H1 (cell line): ENCODE data around the gene MED6. TPM values are rescaled to one million over a fixed set of nuclear protein-coding genes. Genes with fewer than 3 reads are reported as not detected.

Experiments
- CTCF ChIA-PET: fragments of 300-600 bp; sonication (Branson Sonifier 250); formaldehyde crosslinking; loops from one replicate; lab custom pipeline; 2021; ENCODE audit not compliant: partially characterized antibody; lab: Charles Lee
- POLR2A ChIA-PET: fragments of 300-600 bp; sonication (Branson Sonifier 250); formaldehyde crosslinking; loops from one replicate; lab custom pipeline; 2021; ENCODE audit warnings: inconsistent platforms; ENCODE audit not compliant: partially characterized antibody; lab: Charles Lee
- DNase-seq, 2 experiments: peaks; one replicate each; pipeline versions ENCODE4 v3.0.0 to v3.0.0-alpha.2; 2010 to 2022; ENCODE audit warnings: low spot score in 2 of 2, low read depth in 1 of 2, mixed read lengths in 1 of 2
- FAIRE-seq: peaks from 2 replicates; lab custom pipeline; 2011; peaks lifted over from hg19 to GRCh38; lab: Jason Lieb, UNC
- H2AFZ ChIP-seq: 2 replicates; pipeline ENCODE4 v1.8.1; 2012; ENCODE audit warnings: low read length, inconsistent platforms
- H2AK5ac ChIP-seq: 2 replicates; pipeline ENCODE4 v1.6.1; 2013; ENCODE audit warnings: low read depth, low read length
- H2BK120ac ChIP-seq: replicated peaks from 2 replicates; pipeline ENCODE3; 2013; ENCODE audit warnings: low read depth, low read length, inconsistent platforms
- H2BK12ac ChIP-seq: 2 replicates; pipeline ENCODE4 v1.6.1; 2013; ENCODE audit warnings: low read depth, low read length
- H2BK15ac ChIP-seq: 2 replicates; pipeline ENCODE4 v1.6.1; 2013; ENCODE audit warnings: low read length
- H2BK20ac ChIP-seq: 2 replicates; pipeline ENCODE4 v1.6.1; 2013; ENCODE audit warnings: low read length
- H2BK5ac ChIP-seq: 2 replicates; pipeline ENCODE4 v1.6.1; 2013; ENCODE audit warnings: low read depth, low read length
- H3K14ac ChIP-seq: 2 replicates; pipeline ENCODE4 v1.6.1; 2013; ENCODE audit warnings: inconsistent platforms; ENCODE audit not compliant: insufficient read length
- H3K18ac ChIP-seq: 2 replicates; pipeline ENCODE4 v1.6.1; 2013; ENCODE audit warnings: low read length; ENCODE audit errors: extremely low read depth
- H3K23ac ChIP-seq: 2 replicates; pipeline ENCODE4 v1.6.1; 2013; ENCODE audit warnings: inconsistent platforms; ENCODE audit not compliant: insufficient read length
- H3K23me2 ChIP-seq: 2 replicates; pipeline ENCODE4 v1.6.1; 2013; ENCODE audit warnings: low read depth, low read length
- H3K27ac ChIP-seq: 2 replicates; pipeline ENCODE4 v1.6.1; 2011; ENCODE audit warnings: low read depth, low read length, inconsistent platforms
- H3K27me3 ChIP-seq, 4 experiments: replicated peaks in 1 of 4; 1 replicate in 1 of 4; 2 replicates in 3 of 4; pipeline versions ENCODE4 v1.6.1 to v1.8.1; 2011 to 2013; ENCODE audit warnings: low read length in 3 of 4, mild to moderate bottlenecking in 3 of 4, inconsistent platforms in 2 of 4, mixed read lengths in 2 of 4, moderate library complexity in 1 of 4; ENCODE audit not compliant: control insufficient read depth in 3 of 4, insufficient read depth in 3 of 4; ENCODE audit errors: extremely low read depth in 1 of 4
- H3K36me3 ChIP-seq, 4 experiments: 2 replicates each; pipeline versions ENCODE4 v1.6.1 to v1.8.1; 2011 to 2013; ENCODE audit warnings: mild to moderate bottlenecking in 4 of 4, low read length in 3 of 4, moderate library complexity in 2 of 4, control low read depth in 1 of 4, inconsistent platforms in 1 of 4; ENCODE audit not compliant: insufficient read depth in 4 of 4, control insufficient read depth in 2 of 4
- H3K4ac ChIP-seq: replicated peaks from 2 replicates; pipeline ENCODE3; 2013; ENCODE audit warnings: low read length, low read depth, mixed read lengths, inconsistent platforms; ENCODE audit not compliant: insufficient read length
- H3K4me1 ChIP-seq, 4 experiments: replicated peaks in 1 of 4; 1 replicate in 1 of 4; 2 replicates in 3 of 4; pipeline versions ENCODE4 v1.6.1 to v1.8.1; 2011 to 2013; ENCODE audit warnings: low read length in 3 of 4, inconsistent platforms in 2 of 4, mixed read lengths in 1 of 4; ENCODE audit not compliant: insufficient read depth in 4 of 4, control insufficient read depth in 3 of 4
- H3K4me2 ChIP-seq, 2 experiments: 2 replicates each; pipeline versions ENCODE4 v1.6.1 to v1.8.1; 2011 to 2013; ENCODE audit warnings: low read depth in 2 of 2, low read length in 2 of 2, control low read depth in 1 of 2, inconsistent platforms in 1 of 2, mild to moderate bottlenecking in 1 of 2; ENCODE audit not compliant: insufficient read depth in 1 of 2
- H3K4me3 ChIP-seq, 4 experiments: fragments of 200-600, 300-600 bp in 1 of 4; sonication (generic), shearing (Covaris generic), sonication (Bioruptor Twin) in 1 of 4; 2 replicates each; pipeline versions ENCODE4 v1.5.1 to v1.8.1; 2011 to 2016; ENCODE audit warnings: low read length in 4 of 4, low read depth in 3 of 4, control low read depth in 2 of 4, inconsistent platforms in 2 of 4, mild to moderate bottlenecking in 2 of 4, mixed read lengths in 1 of 4, moderate library complexity in 1 of 4; ENCODE audit not compliant: insufficient read depth in 2 of 4; ENCODE audit errors: extremely low read depth in 1 of 4
- H3K56ac ChIP-seq: replicated peaks from 2 replicates; pipeline ENCODE3; 2013; ENCODE audit warnings: low read depth, mild to moderate bottlenecking, mixed read lengths, low read length, inconsistent platforms; ENCODE audit not compliant: insufficient read length
- H3K79me1 ChIP-seq: 2 replicates; pipeline ENCODE4 v1.6.1; 2013; ENCODE audit warnings: low read depth, low read length, control low read depth
- H3K79me2 ChIP-seq, 2 experiments: 2 replicates each; pipeline versions ENCODE4 v1.6.1 to v1.8.1; 2012 to 2013; ENCODE audit warnings: low read length in 2 of 2, mild to moderate bottlenecking in 2 of 2, inconsistent platforms in 1 of 2; ENCODE audit not compliant: insufficient read depth in 2 of 2, control insufficient read depth in 1 of 2
- H3K9ac ChIP-seq, 4 experiments: replicated peaks in 1 of 4; 1 replicate in 1 of 4; 2 replicates in 3 of 4; pipeline versions ENCODE4 v1.6.1 to v1.8.1; 2011 to 2013; ENCODE audit warnings: low read depth in 3 of 4, low read length in 3 of 4, control low read depth in 2 of 4, mild to moderate bottlenecking in 2 of 4, moderate library complexity in 2 of 4, inconsistent platforms in 1 of 4; ENCODE audit errors: extremely low read depth in 1 of 4
- H3K9me3 ChIP-seq, 2 experiments: 2 replicates each; pipeline versions ENCODE4 v1.6.1 to v1.8.1; 2012 to 2013; ENCODE audit warnings: mild to moderate bottlenecking in 2 of 2, moderate library complexity in 2 of 2, control low read depth in 1 of 2, inconsistent platforms in 1 of 2, low read depth in 1 of 2, low read length in 1 of 2, mixed read lengths in 1 of 2; ENCODE audit not compliant: insufficient read depth in 2 of 2
- H4K20me1 ChIP-seq, 2 experiments: replicated peaks in 1 of 2; 2 replicates each; pipeline versions ENCODE3 to v1.8.1; 2011 to 2013; ENCODE audit warnings: inconsistent platforms in 2 of 2, low read length in 2 of 2, mild to moderate bottlenecking in 1 of 2; ENCODE audit not compliant: insufficient read depth in 2 of 2, control insufficient read depth in 1 of 2
- H4K5ac ChIP-seq: 2 replicates; pipeline ENCODE4 v1.6.1; 2013; ENCODE audit warnings: low read length, low read depth, mixed read lengths, inconsistent platforms; ENCODE audit not compliant: insufficient read length
- H4K8ac ChIP-seq: 2 replicates; pipeline ENCODE4 v1.8.0; 2013; ENCODE audit warnings: mild to moderate bottlenecking, moderate library complexity, low read length, inconsistent platforms; ENCODE audit not compliant: insufficient read depth; ENCODE audit errors: extremely low read depth
- H4K91ac ChIP-seq: replicated peaks from 2 replicates; pipeline ENCODE3; 2013; ENCODE audit warnings: low read length, mixed read lengths, inconsistent platforms; ENCODE audit not compliant: insufficient read length
- BACH1 ChIP-seq: IDR thresholded peaks from 2 replicates; pipeline ENCODE4 v1.6.1; 2012; ENCODE audit warnings: low read length, improper control_type of control experiment
- BCL11A ChIP-seq, 2 experiments: IDR thresholded peaks; one replicate each; pipeline ENCODE4 v1.6.1; 2011; ENCODE audit warnings: low read depth in 2 of 2, low read length in 2 of 2, mild to moderate bottlenecking in 2 of 2
- CTCF ChIP-seq, 3 experiments: IDR thresholded peaks; 1 replicate in 2 of 3; 2 replicates in 1 of 3; pipeline versions ENCODE4 v1.5.1 to v1.6.1; 2011; ENCODE audit warnings: low read length in 3 of 3, mild to moderate bottlenecking in 3 of 3, inconsistent platforms in 2 of 3, low read depth in 1 of 3, moderate library complexity in 1 of 3; ENCODE audit not compliant: insufficient read depth in 1 of 3; ENCODE audit errors: control extremely low read depth in 1 of 3
- JUND ChIP-seq: IDR thresholded peaks from 2 replicates; pipeline ENCODE4 v1.6.1; 2011; ENCODE audit warnings: mild to moderate bottlenecking, improper control_type of control experiment, low read length
- MAX ChIP-seq: IDR thresholded peaks from 2 replicates; pipeline ENCODE4 v1.6.1; 2012; ENCODE audit warnings: inconsistent platforms
- RAD21 ChIP-seq, 2 experiments: IDR thresholded peaks in 1 of 2; conservative IDR thresholded peaks in 1 of 2; 2 replicates each; pipeline ENCODE4 v1.6.1; 2011; ENCODE audit warnings: low read depth in 2 of 2, low read length in 2 of 2, improper control_type of control experiment in 1 of 2, inconsistent platforms in 1 of 2, mild to moderate bottlenecking in 1 of 2, moderate library complexity in 1 of 2
- SAP30 ChIP-seq: fragments of 300-600 bp; sonication (generic); IDR thresholded peaks from 2 replicates; pipeline ENCODE4 v1.7.1; 2012; ENCODE audit warnings: low read length, moderate library complexity, mild to moderate bottlenecking, inconsistent platforms; ENCODE audit not compliant: insufficient read depth, insufficient replicate concordance
- SIN3A ChIP-seq, 2 experiments: IDR thresholded peaks in 1 of 2; conservative IDR thresholded peaks in 1 of 2; 2 replicates each; pipeline ENCODE4 v1.6.1; 2011 to 2012; ENCODE audit warnings: low read length in 2 of 2, improper control_type of control experiment in 1 of 2, low read depth in 1 of 2, mild to moderate bottlenecking in 1 of 2
- SIX5 ChIP-seq: IDR thresholded peaks from 2 replicates; pipeline ENCODE4 v1.6.1; 2011; ENCODE audit warnings: mild to moderate bottlenecking, low read depth, low read length
- SUZ12 ChIP-seq: fragments of 200-600 bp; sonication (generic); IDR thresholded peaks from 2 replicates; pipeline ENCODE4 v1.6.1; 2012; ENCODE audit warnings: mild to moderate bottlenecking, inconsistent platforms, low read length, moderate library complexity, mixed read lengths
- WGBS, 2 experiments: shearing (Covaris generic) in 1 of 2; methylation state at CpG; one replicate each; pipeline versions ENCODE4 v1.1.6 to v1.1.7; 2013 to 2015; ENCODE audit warnings: low lambda C conversion rate in 2 of 2, mixed read lengths in 2 of 2, inconsistent platforms in 1 of 2, low coverage in 1 of 2, missing lambda C conversion rate in 1 of 2; ENCODE audit not compliant: insufficient replicate concordance in 2 of 2, insufficient coverage in 1 of 2, insufficient read length in 1 of 2; ENCODE audit errors: extremely low coverage in 1 of 2, missing lambda C conversion rate in 1 of 2; 5-methylcytosine and 5-hydroxymethylcytosine counted together
- polyA plus RNA-seq, 7 experiments: library from polyadenylated mRNA; depleted of rRNA in 3 of 7; stranded (reverse) in 5 of 7; unstranded in 2 of 7; fragments of >200 nt in 5 of 7; fragments of 200-250 nt in 2 of 7; gene quantifications; 1 replicate in 5 of 7; 2 replicates in 1 of 7; 4 replicates in 1 of 7; pipeline versions ENCODE4 v1.2.1 to v1.2.3, GENCODE V29; 2011 to 2013; ENCODE audit warnings: missing spikeins in 2 of 7, mixed read lengths in 2 of 7
- total RNA-seq: library from RNA; stranded (reverse); fragmentation: NEBNext Ultra II Directional; extraction: Animal tissue kit (Norgen Biotek cat#: 25700); gene quantifications from 2 replicates; pipeline ENCODE4 v1.2.1, GENCODE V29; 2021

MED6 gene
- total and polyA plus RNA-seq, 2 of the 8 experiments (the other 6 are each of a cell fraction or from before 2014, with no cell fraction given): 33.1 to 39.7 TPM

GRCh38 chr14:70567791-70568190 is 32.7 kb downstream of the MED6 start:
- peak; percentile 95 for FAIRE-seq
- POLR2A ChIA-PET: interaction anchor here (1.0 to 1.2 kb wide), 2 partner anchors 122 to 164 kb away, joined by 3 read pairs; no protein-coding TSS in a partner anchor
- TF ChIP-seq BCL11A (IDR thresholded peaks at IDR 0.05; ENCODE audit: low read depth in 2 of 2, low read length in 2 of 2): no peak
- peak; percentile 94 to 95 for TF ChIP-seq SIN3A (conservative IDR thresholded peaks at IDR 0.05 in 1 of 2, IDR thresholded peaks at IDR 0.05 in 1 of 2; ENCODE audit: low read depth in 1 of 2, low read length in 2 of 2)
- peak; percentile 48 to 91 (median 82) for TF ChIP-seq CTCF (IDR thresholded peaks at IDR 0.05; ENCODE audit: control extremely low read depth in 1 of 3, insufficient read depth in 1 of 3, low read depth in 1 of 3, low read length in 3 of 3)
- peak; percentile 72 for TF ChIP-seq SAP30
- no peak for TF ChIP-seq JUND
- TF ChIP-seq SIX5: no peak
- peak; percentile 96 for TF ChIP-seq RAD21 (IDR thresholded peaks at IDR 0.05 in 1 of 2, conservative IDR thresholded peaks at IDR 0.05 in 1 of 2; ENCODE audit: low read depth in 2 of 2, low read length in 2 of 2)
- peak; percentile 68 for TF ChIP-seq MAX
- no peak for TF ChIP-seq SUZ12
- TF ChIP-seq BACH1: peak; percentile 79

More at GRCh38 chr14:70567791-70568190, 32.7 kb downstream of the MED6 start:
- Histone ChIP-seq H3K36me3 (peaks cover 0 to 24% (median 9%) of the 10 kb centered on the region in 4 experiments; a peak in 7 of 8 replicates), H4K5ac (no peak overlapping the region), H2AK5ac (no peak overlapping the region), H2AFZ (no peak overlapping the region), H3K4ac (no peak overlapping the region), H3K4me1 (no peaks in the 10 kb centered on the region; a peak in 2 of 7 replicates), H3K56ac (no peak overlapping the region), H3K14ac (no peak overlapping the region), H2BK20ac (no peak overlapping the region), H4K20me1 (peaks cover 0 to 3% of the 10 kb centered on the region in 2 experiments), H3K4me2 (no peak overlapping the region), H4K8ac (no peak overlapping the region), H3K27ac (no peak overlapping the region), H3K23me2 (no peaks in the 10 kb centered on the region), H3K27me3 (no peaks in the 10 kb centered on the region), H3K79me2 (peaks cover 3 to 21% of the 10 kb centered on the region in 2 experiments; a peak in 1 of 4 replicates), H3K79me1 (no peaks in the 10 kb centered on the region), H2BK15ac (no peak overlapping the region), H2BK120ac (no peak overlapping the region), H2BK12ac (no peak overlapping the region), H3K9ac (no peak overlapping the region), H2BK5ac (no peak overlapping the region), H3K9me3 (peaks cover 7 to 13% of the 10 kb centered on the region in 2 experiments; a peak in 1 of 4 replicates), H3K23ac (no peak overlapping the region), H4K91ac (no peak overlapping the region), H3K18ac (no peak overlapping the region), H3K4me3 (no peak overlapping the region)
- DNase-seq: peak; percentile 7 to 66
- CTCF ChIA-PET: interaction anchor here (0.6 to 3.2 kb wide), 26 partner anchors 9 to 521 kb away, joined by 3 to 16 read pairs (median 4); partner anchors contain the start of gene COX16
- WGBS, 2 experiments: 64% methylated on average over 2 of the region's 2 CpGs; no CpG with 5 or more reads in 1 of the 2 experiments
